ENCODE measurements around the gene CYP39A1. TPM values are rescaled to one million over a fixed set of nuclear protein-coding genes. Genes with fewer than 3 reads are reported as not detected.

CYP39A1 gene
- total and polyA plus RNA-seq, 2 donors (not counting 1 experiment from before 2014, with no cell fraction given) = not detected

DNA sequence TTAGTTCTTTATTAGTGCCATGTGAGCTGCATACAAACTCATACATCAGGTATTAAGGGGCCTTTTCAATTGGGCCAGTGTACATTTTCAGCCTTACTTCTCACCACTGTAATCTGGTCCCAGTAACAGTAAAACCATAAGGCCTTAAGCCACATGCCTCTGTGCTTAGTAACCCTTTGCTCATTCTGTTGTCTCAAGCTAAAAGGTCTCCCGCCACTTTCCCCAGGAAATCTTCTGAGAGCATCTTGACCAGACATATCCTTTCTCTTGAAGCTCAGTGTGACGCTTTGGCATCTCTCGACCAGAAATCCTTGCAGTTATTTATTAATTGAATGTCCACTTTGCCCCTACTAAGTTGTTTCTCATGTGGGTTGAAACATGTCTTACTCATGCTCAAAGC is 68.0 kb downstream of the CYP39A1 start:
- no peak for ATAC-seq (ENCODE audit: low read depth)
- H4K20me1 ChIP-seq (ENCODE audit: control insufficient read depth, insufficient read depth, low read length, poor library complexity, severe bottlenecking) = no peaks in the 10 kb centered on the region
- H3K4me3 Mint-ChIP-seq = no peak overlapping the region
- no peaks in the 10 kb centered on the region for H3K4me1 Mint-ChIP-seq
- H3K27me3 ChIP-seq (replicated peaks in 1 of 4; ENCODE audit: control extremely low read depth in 1 of 4, control insufficient read depth in 3 of 4, insufficient read depth in 4 of 4, low read length in 3 of 4) = no peaks in the 10 kb centered on the region
- CTCF ChIA-PET = no interaction called here
- H2AFZ ChIP-seq (ENCODE audit: insufficient read depth, low read depth, low read length, poor library complexity, severe bottlenecking) = no peak overlapping the region
- TF ChIP-seq EZH2 (IDR thresholded peaks at IDR 0.05; ENCODE audit: borderline replicate concordance, insufficient read depth, low read depth, low read length, poor library complexity, severe bottlenecking) = no peak
- TF ChIP-seq, protein P1, sequence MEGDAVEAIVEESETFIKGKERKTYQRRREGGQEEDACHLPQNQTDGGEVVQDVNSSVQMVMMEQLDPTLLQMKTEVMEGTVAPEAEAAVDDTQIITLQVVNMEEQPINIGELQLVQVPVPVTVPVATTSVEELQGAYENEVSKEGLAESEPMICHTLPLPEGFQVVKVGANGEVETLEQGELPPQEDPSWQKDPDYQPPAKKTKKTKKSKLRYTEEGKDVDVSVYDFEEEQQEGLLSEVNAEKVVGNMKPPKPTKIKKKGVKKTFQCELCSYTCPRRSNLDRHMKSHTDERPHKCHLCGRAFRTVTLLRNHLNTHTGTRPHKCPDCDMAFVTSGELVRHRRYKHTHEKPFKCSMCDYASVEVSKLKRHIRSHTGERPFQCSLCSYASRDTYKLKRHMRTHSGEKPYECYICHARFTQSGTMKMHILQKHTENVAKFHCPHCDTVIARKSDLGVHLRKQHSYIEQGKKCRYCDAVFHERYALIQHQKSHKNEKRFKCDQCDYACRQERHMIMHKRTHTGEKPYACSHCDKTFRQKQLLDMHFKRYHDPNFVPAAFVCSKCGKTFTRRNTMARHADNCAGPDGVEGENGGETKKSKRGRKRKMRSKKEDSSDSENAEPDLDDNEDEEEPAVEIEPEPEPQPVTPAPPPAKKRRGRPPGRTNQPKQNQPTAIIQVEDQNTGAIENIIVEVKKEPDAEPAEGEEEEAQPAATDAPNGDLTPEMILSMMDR (IDR thresholded peaks at IDR 0.05) = no peak
- no peaks in the 10 kb centered on the region for H3K9me3 Mint-ChIP-seq (ENCODE audit: insufficient read depth)
- no peaks in the 10 kb centered on the region for H3K79me2 ChIP-seq (ENCODE audit: control insufficient read depth, insufficient read depth, low read length)
- no peaks in the 10 kb centered on the region for H3K4me1 ChIP-seq (ENCODE audit: control insufficient read depth in 2 of 2, insufficient read depth in 2 of 2, low read length in 2 of 2)
- H3K27ac Mint-ChIP-seq = no peak overlapping the region
- intact Hi-C loops (cut with micrococcal nuclease) = no loop called here
- H3K4me3 ChIP-seq (ENCODE audit: control extremely low read depth in 1 of 5, extremely low read depth in 1 of 5, insufficient read depth in 1 of 5, low read depth in 2 of 5, low read length in 4 of 5) = no peak overlapping the region
- peaks cover 6% of the 10 kb centered on the region for H3K27me3 Mint-ChIP-seq
- WGBS (ENCODE audit: insufficient coverage) = 86% methylated on average over 1 of the region's 3 CpGs
- no peaks in the 10 kb centered on the region for H3K9me3 ChIP-seq (ENCODE audit: control extremely low read depth in 1 of 3, control insufficient read depth in 2 of 3, insufficient read depth in 1 of 3, low read length in 2 of 3)
- POLR2A ChIA-PET = no interaction called here
- H3K4me2 ChIP-seq (replicated peaks; ENCODE audit: low read depth, low read length, poor library complexity, severe bottlenecking) = no peak overlapping the region
- H3K36me3 ChIP-seq (replicated peaks in 1 of 2; ENCODE audit: control extremely low read depth in 1 of 2, control insufficient read depth in 1 of 2, extremely low read depth in 1 of 2, insufficient read depth in 2 of 2, low read length in 1 of 2) = no peaks in the 10 kb centered on the region
- H3K27ac ChIP-seq (ENCODE audit: low read length in 2 of 2) = no peak overlapping the region
- no peak for DNase-seq
- no peak overlapping the region for H3K9ac ChIP-seq (ENCODE audit: low read length)

DNA sequence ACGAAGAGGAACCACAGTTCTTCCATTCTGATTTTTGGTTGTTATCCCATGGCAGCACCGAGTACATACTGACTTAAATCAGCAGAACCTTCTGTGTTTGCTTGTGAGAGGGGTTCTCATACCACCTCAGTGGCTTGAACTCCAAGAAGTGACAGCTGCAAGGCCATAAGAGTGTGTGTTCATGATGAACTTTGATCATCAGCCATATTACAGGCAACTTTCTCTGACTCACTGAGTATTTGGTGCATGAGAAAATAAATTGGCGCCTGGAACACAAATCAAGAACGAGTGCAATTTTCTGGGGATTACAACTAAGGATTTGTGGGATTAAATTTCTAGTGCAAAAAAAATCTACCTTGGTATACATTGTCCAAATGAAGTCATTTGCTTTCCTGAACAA is 68.9 kb downstream of the CYP39A1 start:
- Histone ChIP-seq H3K27ac (ENCODE audit: low read length in 2 of 2) (no peak overlapping the region), H4K20me1 (ENCODE audit: control insufficient read depth, insufficient read depth, low read length, poor library complexity, severe bottlenecking) (no peaks in the 10 kb centered on the region), H3K9ac (ENCODE audit: low read length) (no peak overlapping the region), H3K4me3 (ENCODE audit: control extremely low read depth in 1 of 5, extremely low read depth in 1 of 5, insufficient read depth in 1 of 5, low read depth in 2 of 5, low read length in 4 of 5) (no peak overlapping the region), H3K9me3 (ENCODE audit: control extremely low read depth in 1 of 3, control insufficient read depth in 2 of 3, insufficient read depth in 1 of 3, low read length in 2 of 3) (no peaks in the 10 kb centered on the region), H3K79me2 (ENCODE audit: control insufficient read depth, insufficient read depth, low read length) (no peaks in the 10 kb centered on the region), H3K36me3 (replicated peaks in 1 of 2; ENCODE audit: control extremely low read depth in 1 of 2, control insufficient read depth in 1 of 2, extremely low read depth in 1 of 2, insufficient read depth in 2 of 2, low read length in 1 of 2) (no peaks in the 10 kb centered on the region), H3K4me2 (replicated peaks; ENCODE audit: low read depth, low read length, poor library complexity, severe bottlenecking) (no peak overlapping the region), H2AFZ (ENCODE audit: insufficient read depth, low read depth, low read length, poor library complexity, severe bottlenecking) (no peak overlapping the region), H3K4me1 (ENCODE audit: control insufficient read depth in 2 of 2, insufficient read depth in 2 of 2, low read length in 2 of 2) (no peaks in the 10 kb centered on the region), H3K27me3 (replicated peaks in 1 of 4; ENCODE audit: control extremely low read depth in 1 of 4, control insufficient read depth in 3 of 4, insufficient read depth in 4 of 4, low read length in 3 of 4) (no peaks in the 10 kb centered on the region)
- POLR2A ChIA-PET = no interaction called here
- no peak for TF ChIP-seq EZH2 (IDR thresholded peaks at IDR 0.05; ENCODE audit: borderline replicate concordance, insufficient read depth, low read depth, low read length, poor library complexity, severe bottlenecking)
- TF ChIP-seq, protein P1 (IDR thresholded peaks at IDR 0.05) = no peak
- Mint-ChIP-seq H3K27ac (no peak overlapping the region), H3K27me3 (peaks cover 5% of the 10 kb centered on the region), H3K9me3 (ENCODE audit: insufficient read depth) (no peaks in the 10 kb centered on the region), H3K4me1 (no peaks in the 10 kb centered on the region), H3K4me3 (no peak overlapping the region)
- ATAC-seq (ENCODE audit: low read depth) (no peak), DNase-seq (no peak)
- WGBS (ENCODE audit: insufficient coverage) = no CpG with 5 or more reads among the region's 4 CpGs
- intact Hi-C loops (cut with micrococcal nuclease) = no loop called here
- CTCF ChIA-PET = no interaction called here
